ENCODE measurements around the gene LDLRAD3. TPM values are rescaled to one million over a fixed set of nuclear protein-coding genes. Genes with fewer than 3 reads are reported as not detected.

LDLRAD3 gene
- total RNA-seq, 1 experiment from 2014 or later: 15.3 TPM

DNA sequence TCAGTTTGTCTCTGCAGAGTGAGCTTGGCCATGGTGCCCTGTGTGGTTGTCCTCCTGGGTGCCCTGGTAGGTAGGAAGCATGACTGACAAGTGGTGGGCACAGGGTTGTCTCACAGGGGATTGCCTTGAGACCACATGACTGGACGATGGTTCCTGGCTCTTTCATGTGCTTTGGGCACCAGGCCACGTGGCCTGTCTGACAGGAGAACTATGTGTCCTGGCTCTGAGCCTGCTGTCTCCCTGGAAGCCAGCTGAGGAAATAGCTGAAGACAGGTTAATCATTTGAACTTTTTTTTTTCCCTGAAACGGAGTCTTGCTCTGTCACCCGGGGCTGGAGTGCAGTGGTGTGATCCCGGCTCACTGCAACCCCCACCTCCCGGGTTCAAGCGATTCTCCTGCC is 93.2 kb downstream of the LDLRAD3 start:
- Histone ChIP-seq H3K4me2 (ENCODE audit: low read length) (no peak overlapping the region), H3K9ac (ENCODE audit: low read length) (no peak overlapping the region), H3K4me1 (ENCODE audit: insufficient read depth, low read length) (peaks cover 43% of the 10 kb centered on the region), H3K27ac (ENCODE audit: low read length) (no peak overlapping the region), H3K27me3 (ENCODE audit: low read length) (no peaks in the 10 kb centered on the region), H3K9me3 (ENCODE audit: low read length) (no peaks in the 10 kb centered on the region), H3K36me3 (ENCODE audit: low read depth, low read length) (peaks cover 7% of the 10 kb centered on the region; the same call in 1 of the 2 replicates), H2AFZ (ENCODE audit: low read length) (no peak overlapping the region), H3K9me2 (replicated peaks; ENCODE audit: low read length) (no peaks in the 10 kb centered on the region), H3K4me3 (ENCODE audit: low read length) (no peak overlapping the region), H4K20me1 (ENCODE audit: low read length) (no peaks in the 10 kb centered on the region), H3K79me2 (ENCODE audit: low read length) (peaks cover 38% of the 10 kb centered on the region), H3F3A (ENCODE audit: low read length, unreplicated experiment) (no peaks in the 10 kb centered on the region)
- TF ChIP-seq EZH2phosphoT487 (IDR thresholded peaks at IDR 0.05; ENCODE audit: borderline replicate concordance, low read length): no peak
- TF ChIP-seq, protein P1, sequence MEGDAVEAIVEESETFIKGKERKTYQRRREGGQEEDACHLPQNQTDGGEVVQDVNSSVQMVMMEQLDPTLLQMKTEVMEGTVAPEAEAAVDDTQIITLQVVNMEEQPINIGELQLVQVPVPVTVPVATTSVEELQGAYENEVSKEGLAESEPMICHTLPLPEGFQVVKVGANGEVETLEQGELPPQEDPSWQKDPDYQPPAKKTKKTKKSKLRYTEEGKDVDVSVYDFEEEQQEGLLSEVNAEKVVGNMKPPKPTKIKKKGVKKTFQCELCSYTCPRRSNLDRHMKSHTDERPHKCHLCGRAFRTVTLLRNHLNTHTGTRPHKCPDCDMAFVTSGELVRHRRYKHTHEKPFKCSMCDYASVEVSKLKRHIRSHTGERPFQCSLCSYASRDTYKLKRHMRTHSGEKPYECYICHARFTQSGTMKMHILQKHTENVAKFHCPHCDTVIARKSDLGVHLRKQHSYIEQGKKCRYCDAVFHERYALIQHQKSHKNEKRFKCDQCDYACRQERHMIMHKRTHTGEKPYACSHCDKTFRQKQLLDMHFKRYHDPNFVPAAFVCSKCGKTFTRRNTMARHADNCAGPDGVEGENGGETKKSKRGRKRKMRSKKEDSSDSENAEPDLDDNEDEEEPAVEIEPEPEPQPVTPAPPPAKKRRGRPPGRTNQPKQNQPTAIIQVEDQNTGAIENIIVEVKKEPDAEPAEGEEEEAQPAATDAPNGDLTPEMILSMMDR (conservative IDR thresholded peaks at IDR 0.05; ENCODE audit: low read depth, low read length): no peak
- no peak for TF ChIP-seq EZH2 (IDR thresholded peaks at IDR 0.05; ENCODE audit: low read length, unreplicated experiment)
- no TSS peak for BruUV-seq (replicated peaks)
- POLR2A ChIA-PET (ENCODE audit: unreplicated experiment): no interaction called here
- intact Hi-C loops (cut with micrococcal nuclease): loop anchor here (5.0 to 10.0 kb wide), 5 partner anchors 95 to 422 kb away; partner anchors contain the start of gene FJX1
- CTCF ChIA-PET: no interaction called here
- peak; percentile 51 for DNase-seq
- no peak for ATAC-seq

DNA sequence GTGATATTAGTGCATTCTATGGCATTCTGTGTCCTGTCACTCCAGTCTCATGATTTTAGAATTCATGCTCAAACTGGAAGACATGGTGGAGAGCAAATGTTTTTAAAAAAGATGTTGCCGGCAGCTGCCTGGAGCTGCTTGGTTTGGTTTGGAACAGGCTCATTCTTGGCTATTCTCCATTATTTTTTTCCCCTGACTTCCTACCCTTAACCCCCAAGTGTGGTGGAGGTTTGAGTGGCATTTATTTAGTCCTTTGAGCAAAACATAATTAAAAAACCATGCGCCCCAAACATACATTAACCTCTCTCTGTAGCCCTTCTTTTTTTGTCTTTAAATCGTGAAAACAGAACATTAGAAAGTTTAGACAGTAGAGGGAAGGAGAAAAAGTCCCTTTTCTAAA is 94.7 kb downstream of the LDLRAD3 start:
- Histone ChIP-seq H3K36me3 (ENCODE audit: low read depth, low read length) (peaks cover 7% of the 10 kb centered on the region; the same call in 1 of the 2 replicates), H3K4me1 (ENCODE audit: insufficient read depth, low read length) (peaks cover 42% of the 10 kb centered on the region), H3K4me3 (ENCODE audit: low read length) (no peak overlapping the region), H3K27me3 (ENCODE audit: low read length) (no peaks in the 10 kb centered on the region), H4K20me1 (ENCODE audit: low read length) (no peaks in the 10 kb centered on the region), H3F3A (ENCODE audit: low read length, unreplicated experiment) (no peaks in the 10 kb centered on the region), H3K4me2 (ENCODE audit: low read length) (no peak overlapping the region), H2AFZ (ENCODE audit: low read length) (no peak overlapping the region), H3K9me2 (replicated peaks; ENCODE audit: low read length) (no peaks in the 10 kb centered on the region), H3K27ac (ENCODE audit: low read length) (no peak overlapping the region), H3K9me3 (ENCODE audit: low read length) (no peaks in the 10 kb centered on the region), H3K79me2 (ENCODE audit: low read length) (peaks cover 25% of the 10 kb centered on the region), H3K9ac (ENCODE audit: low read length) (no peak overlapping the region)
- no TSS peak for BruUV-seq (replicated peaks)
- ChIA-PET CTCF (no interaction called here), POLR2A (ENCODE audit: unreplicated experiment) (no interaction called here)
- intact Hi-C loops (cut with micrococcal nuclease): loop anchor here (5.0 to 10.0 kb wide), 5 partner anchors 94 to 424 kb away; partner anchors contain the start of gene FJX1
- TF ChIP-seq EZH2phosphoT487 (IDR thresholded peaks at IDR 0.05; ENCODE audit: borderline replicate concordance, low read length) (no peak), EZH2 (IDR thresholded peaks at IDR 0.05; ENCODE audit: low read length, unreplicated experiment) (no peak)
- TF ChIP-seq, protein P1 (conservative IDR thresholded peaks at IDR 0.05; ENCODE audit: low read depth, low read length): no peak
- DNase-seq (no peak), ATAC-seq (no peak)

DNA sequence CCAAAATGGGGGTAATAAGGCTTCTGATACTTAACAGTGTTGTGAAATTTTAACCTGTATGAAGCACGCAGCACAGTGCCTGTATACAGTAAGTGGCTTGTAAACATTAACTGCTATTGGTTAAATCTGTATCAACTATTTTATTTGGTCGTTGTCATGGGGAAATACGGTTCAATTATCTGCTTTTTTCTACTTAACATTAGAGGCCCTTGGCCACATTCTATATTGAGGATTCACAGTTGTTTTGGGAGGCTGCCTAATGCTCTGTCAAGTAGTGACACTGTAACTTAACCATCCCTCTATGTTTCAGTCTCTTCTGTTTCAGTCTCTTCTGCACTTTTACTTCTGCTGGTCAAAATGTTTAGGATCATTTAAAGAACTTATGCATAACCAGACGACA is 95.6 kb downstream of the LDLRAD3 start:
- no peaks in the 10 kb centered on the region for H4K20me1 ChIP-seq (ENCODE audit: low read length)
- H3K4me3 ChIP-seq (ENCODE audit: low read length): no peak overlapping the region
- H3K4me2 ChIP-seq (ENCODE audit: low read length): no peak overlapping the region
- ChIA-PET CTCF (no interaction called here), POLR2A (ENCODE audit: unreplicated experiment) (no interaction called here)
- no peak overlapping the region for H3K9ac ChIP-seq (ENCODE audit: low read length)
- no TSS peak for BruUV-seq (replicated peaks)
- no peaks in the 10 kb centered on the region for H3F3A ChIP-seq (ENCODE audit: low read length, unreplicated experiment)
- intact Hi-C loops (cut with micrococcal nuclease): loop anchor here (5.0 to 10.0 kb wide), 5 partner anchors 93 to 425 kb away; partner anchors contain the start of gene FJX1
- no peak overlapping the region for H2AFZ ChIP-seq (ENCODE audit: low read length)
- H3K9me2 ChIP-seq (replicated peaks; ENCODE audit: low read length): no peaks in the 10 kb centered on the region
- no peak overlapping the region for H3K27ac ChIP-seq (ENCODE audit: low read length)
- DNase-seq (no peak), ATAC-seq (no peak)
- H3K9me3 ChIP-seq (ENCODE audit: low read length): no peaks in the 10 kb centered on the region
- H3K4me1 ChIP-seq (ENCODE audit: insufficient read depth, low read length): peaks cover 35% of the 10 kb centered on the region
- peaks cover 19% of the 10 kb centered on the region for H3K79me2 ChIP-seq (ENCODE audit: low read length)
- peaks cover 7% of the 10 kb centered on the region; the same call in 1 of the 2 replicates for H3K36me3 ChIP-seq (ENCODE audit: low read depth, low read length)
- no peaks in the 10 kb centered on the region for H3K27me3 ChIP-seq (ENCODE audit: low read length)
- TF ChIP-seq EZH2 (IDR thresholded peaks at IDR 0.05; ENCODE audit: low read length, unreplicated experiment): no peak
- TF ChIP-seq, protein P1 (conservative IDR thresholded peaks at IDR 0.05; ENCODE audit: low read depth, low read length): no peak
- no peak for TF ChIP-seq EZH2phosphoT487 (IDR thresholded peaks at IDR 0.05; ENCODE audit: borderline replicate concordance, low read length)

All from PC-3 (cell line).